Retinal pigment epithelial cell (primary cell): ENCODE measurements around the gene CASP10.

ENCODE experiments used
- DNase-seq: peaks from one replicate; pipeline ENCODE4 v3.0.0-alpha.2; 2010; ENCODE audit warnings: low read depth
- H3K4me3 ChIP-seq: 2 replicates; pipeline ENCODE4 v1.5.1; 2011; ENCODE audit warnings: mild to moderate bottlenecking, low read length, control low read depth, moderate library complexity
- TF ChIP-seq, protein P1 (sequence below): conservative IDR thresholded peaks from 2 replicates; pipeline ENCODE4 v1.5.1; 2011; ENCODE audit warnings: low read depth, low read length, control low read depth, inconsistent platforms

CASP10 gene

DNA sequence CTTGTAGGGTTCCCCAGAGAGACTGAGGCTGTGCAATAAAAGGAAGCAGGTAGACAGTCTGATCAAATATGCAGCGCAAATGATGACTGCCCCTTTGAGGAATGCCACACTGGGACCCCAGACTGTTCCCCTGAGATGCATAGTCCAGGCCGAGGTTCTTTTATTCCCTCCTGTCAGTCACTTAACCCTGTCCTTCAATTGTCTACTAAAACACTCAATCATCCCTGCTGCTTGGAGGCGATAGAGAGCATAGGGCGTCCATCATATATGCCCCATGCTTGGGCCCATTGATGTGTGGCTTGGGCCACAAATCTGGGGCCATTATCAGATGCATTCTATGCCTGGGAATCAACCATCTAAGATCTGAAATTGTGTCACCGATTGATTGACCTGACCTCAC is 61.9 kb downstream of the CASP10 start:
- TF ChIP-seq, protein P1, sequence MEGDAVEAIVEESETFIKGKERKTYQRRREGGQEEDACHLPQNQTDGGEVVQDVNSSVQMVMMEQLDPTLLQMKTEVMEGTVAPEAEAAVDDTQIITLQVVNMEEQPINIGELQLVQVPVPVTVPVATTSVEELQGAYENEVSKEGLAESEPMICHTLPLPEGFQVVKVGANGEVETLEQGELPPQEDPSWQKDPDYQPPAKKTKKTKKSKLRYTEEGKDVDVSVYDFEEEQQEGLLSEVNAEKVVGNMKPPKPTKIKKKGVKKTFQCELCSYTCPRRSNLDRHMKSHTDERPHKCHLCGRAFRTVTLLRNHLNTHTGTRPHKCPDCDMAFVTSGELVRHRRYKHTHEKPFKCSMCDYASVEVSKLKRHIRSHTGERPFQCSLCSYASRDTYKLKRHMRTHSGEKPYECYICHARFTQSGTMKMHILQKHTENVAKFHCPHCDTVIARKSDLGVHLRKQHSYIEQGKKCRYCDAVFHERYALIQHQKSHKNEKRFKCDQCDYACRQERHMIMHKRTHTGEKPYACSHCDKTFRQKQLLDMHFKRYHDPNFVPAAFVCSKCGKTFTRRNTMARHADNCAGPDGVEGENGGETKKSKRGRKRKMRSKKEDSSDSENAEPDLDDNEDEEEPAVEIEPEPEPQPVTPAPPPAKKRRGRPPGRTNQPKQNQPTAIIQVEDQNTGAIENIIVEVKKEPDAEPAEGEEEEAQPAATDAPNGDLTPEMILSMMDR, result no peak
- DNase-seq, result no peak
- H3K4me3 ChIP-seq, result no peak overlapping the region

DNA sequence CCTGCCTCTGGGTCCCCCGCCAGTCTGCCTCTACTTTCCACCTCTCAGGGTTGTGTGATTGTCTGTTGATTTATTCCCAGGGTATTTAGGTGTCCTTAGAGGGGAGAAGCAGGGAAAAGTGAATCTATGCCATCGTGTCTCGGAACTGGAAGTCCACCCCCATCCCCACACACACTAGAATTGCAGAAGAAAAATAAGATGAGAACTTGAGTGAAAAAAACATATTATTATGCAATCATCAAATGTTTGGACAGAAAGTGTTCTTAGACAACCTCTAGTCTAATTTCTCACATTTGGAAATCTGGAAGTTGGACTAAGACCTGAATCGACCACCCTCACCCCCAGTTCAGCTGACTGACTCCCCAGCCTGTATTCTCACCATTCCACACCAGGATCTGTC is 63.3 kb downstream of the CASP10 start:
- H3K4me3 ChIP-seq, result no peak overlapping the region
- TF ChIP-seq, protein P1, result no peak
- no peak for DNase-seq

DNA sequence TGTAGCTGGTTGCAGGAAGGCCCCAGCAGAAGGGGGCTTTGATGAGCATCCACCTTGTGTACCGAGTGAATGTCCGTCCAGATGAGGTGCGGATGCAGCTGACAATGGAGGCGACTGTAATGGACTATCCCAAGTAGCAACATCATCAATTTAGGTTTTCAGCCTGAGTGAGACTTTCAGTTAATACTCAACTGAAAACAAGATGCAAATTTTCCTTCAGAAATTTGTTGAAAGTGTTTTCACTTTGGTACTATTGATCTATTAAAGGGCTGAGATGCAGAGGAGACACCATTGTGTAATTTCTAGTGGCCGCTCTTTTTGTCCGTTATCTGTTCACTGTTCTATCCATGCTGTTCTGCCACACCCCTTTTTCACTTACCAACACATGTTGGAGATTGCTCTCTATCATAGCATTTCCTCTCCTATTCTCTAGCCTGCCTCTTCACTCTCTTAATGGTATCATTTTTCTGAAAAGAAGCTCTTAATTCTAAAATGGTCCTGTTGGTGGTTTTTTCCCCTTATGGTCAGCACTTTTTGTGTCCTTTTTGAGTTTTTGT is 65.4 kb downstream of the CASP10 start:
- DNase-seq, result no peak
- H3K4me3 ChIP-seq, result no peak overlapping the region
- TF ChIP-seq, protein P1, result no peak

DNA sequence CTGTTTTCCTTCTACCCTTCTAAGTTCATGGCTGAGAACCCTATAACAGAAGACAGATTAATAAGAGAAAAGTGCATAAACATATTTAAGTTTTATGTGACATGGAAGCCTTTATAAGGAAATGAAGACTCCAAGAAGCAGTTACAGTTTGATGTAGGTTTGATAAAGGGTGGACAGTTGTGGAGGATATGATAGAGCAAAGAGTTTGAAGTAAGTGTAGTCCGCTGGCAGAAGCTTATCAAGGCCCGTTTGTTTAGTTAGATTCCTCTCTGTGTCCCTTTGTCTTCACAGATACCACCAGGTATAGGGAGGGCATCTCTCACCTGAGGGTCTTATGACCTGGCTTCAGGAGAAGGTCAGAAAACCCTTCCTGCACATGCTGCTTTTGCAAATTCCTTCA is 66.9 kb downstream of the CASP10 start:
- no peak for DNase-seq
- H3K4me3 ChIP-seq, result no peak overlapping the region
- TF ChIP-seq, protein P1, result no peak

DNA sequence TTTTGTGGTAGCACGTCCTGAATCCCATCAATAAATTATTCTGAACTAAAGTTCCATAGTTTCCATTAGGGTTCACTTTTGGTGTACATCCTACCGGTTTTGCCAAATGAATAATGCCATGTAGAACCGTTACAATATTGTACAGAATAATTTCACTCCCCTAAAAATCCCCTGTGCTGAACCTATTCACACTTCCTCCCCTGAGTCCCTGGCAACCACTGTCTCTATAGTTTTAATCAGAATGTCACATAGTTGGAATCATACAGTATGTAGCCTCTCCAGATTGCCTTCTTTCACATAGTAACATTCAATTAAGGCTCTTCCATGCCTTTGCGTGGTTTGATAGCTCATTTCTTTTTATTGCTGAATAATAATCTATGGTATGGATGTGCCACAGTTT is 67.8 kb downstream of the CASP10 start:
- TF ChIP-seq, protein P1, result no peak
- no peak overlapping the region for H3K4me3 ChIP-seq
- no peak for DNase-seq

DNA sequence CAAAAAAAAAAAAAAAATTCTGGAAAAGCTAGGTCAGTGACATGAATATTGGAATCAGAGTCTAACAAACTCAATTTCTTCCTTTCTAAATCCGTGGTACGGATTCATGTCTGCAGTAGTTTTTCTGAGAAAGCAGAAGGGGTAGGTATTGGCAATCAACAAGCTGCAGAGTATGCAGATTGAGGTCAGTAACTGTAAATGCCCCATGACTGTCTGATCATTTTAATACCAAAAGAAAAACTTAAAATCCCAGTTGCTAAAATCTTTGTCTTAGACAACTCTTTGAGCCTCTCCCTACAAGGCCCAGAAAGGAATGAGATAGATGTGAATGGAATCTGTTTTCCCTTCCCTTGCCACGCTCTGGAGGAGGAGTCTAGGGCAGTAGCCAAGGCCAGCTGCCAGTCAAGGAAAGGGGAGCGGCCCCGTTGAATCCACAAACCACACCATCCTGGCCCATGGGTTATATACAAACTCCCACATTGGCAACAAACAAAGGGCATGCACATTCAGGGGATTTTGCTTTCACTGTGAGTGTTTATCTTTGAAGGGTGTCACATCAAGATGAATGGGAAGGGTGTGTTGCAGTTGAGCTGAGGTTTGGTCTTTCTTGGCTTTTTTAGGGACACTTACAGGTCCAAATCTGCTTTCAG is 71.3 kb downstream of the CASP10 start:
- TF ChIP-seq, protein P1, result no peak
- H3K4me3 ChIP-seq, result no peak overlapping the region
- DNase-seq, result no peak

DNA sequence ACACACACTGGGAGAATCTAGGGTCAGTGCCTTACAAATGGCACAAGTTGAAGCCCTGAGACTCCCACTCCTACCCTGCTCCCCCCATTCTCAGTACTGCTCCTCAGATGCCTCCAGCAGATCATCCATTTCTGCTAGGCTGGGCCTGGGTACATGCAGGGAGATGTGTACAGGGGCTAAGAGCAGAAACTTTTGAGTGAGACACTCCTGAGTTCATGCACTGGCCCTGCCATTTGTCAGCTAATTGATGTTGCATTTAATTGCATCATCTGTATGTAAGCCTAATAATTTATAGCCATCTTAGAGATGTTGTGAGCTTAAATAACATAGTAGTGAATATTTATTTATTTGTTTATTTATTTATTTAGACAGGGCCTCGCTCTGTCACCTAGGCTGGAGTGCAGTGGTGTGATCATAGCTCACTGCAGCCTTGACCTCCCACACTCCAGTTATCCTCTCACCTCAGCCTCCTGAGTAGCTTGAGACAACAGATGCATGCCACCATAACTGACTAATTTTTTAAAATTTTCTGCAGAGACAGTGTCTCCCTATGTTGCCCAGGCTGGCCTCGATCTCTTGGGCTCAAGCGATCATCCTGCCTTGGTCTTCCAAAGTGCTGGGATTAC is 72.6 kb downstream of the CASP10 start:
- H3K4me3 ChIP-seq, result no peak overlapping the region
- no peak for DNase-seq
- TF ChIP-seq, protein P1, result no peak
